NCI-H187 (cell line): ENCODE results near the gene MPHOSPH10.
"Not testable (repeated sequence)": the region's sequence is repeated elsewhere in the genome, so short reads cannot be mapped to it uniquely, and the experiment has no call there.

ENCODE experiments used
- DNase-seq, 2 experiments: peaks; one replicate each; lab custom pipeline; 2025; lab: John Stamatoyannopoulos, UW

Gene MPHOSPH10

DNA sequence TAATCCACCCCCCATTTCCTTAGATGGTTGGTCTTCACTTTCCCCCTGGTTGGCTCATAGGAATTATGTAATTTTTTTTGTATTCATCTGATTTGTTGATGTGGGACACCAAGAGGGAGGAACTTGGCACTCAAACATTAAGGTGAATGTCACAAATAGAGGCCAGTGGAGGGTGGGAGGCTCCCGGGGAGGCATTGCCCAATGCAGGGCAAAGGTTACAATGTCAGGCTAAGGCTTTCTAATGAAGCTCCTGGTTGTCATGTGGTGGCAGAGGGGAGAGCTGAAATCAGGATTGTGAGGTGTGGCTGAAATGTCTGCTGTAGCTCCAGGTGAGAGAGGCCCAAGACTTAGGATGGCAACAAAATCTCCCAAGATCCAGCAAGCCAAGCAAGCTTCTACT is 42.7 kb downstream of the MPHOSPH10 start:
- no peak for DNase-seq

DNA sequence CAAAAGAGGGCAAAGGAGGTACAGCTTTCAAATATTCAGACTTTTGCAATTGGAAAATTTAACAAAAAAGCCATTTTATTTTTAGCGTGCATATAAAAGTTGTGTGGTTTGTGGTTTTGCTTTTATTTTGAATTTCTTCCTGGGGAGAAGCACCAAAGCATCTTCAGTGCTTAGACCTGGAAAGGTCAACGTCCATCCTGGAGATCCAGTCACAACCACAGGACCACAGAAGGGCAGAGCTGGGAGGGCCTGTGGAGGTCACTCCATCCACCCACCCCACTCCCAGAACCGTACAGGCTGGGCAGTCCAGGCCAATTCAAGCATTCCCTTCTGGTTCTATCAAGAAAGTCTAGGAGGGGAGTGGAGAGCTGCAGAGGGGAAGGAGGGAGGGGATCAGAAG is 43.8 kb downstream of the MPHOSPH10 start:
- no peak for DNase-seq

DNA sequence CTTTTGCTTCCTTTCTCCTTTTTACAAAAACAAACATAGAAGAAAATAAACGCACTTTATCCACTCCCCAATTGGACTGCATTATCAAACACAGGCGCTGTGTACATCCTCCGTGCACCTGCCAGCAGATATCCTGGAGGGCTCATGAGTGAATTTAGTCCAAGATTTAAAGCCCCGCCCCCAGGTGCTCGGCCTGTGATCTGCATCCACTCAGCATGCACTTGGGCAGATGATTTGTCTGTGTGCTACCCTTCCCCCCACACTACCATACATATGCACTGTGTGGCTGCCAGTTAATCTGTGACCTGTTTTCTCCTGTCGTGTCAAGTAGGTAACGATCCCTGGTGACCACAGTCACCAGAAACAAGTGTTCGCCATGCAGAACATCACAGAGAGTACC is 48.4 kb downstream of the MPHOSPH10 start:
- peak in 1 of 2 experiments; percentile 42 for DNase-seq

DNA sequence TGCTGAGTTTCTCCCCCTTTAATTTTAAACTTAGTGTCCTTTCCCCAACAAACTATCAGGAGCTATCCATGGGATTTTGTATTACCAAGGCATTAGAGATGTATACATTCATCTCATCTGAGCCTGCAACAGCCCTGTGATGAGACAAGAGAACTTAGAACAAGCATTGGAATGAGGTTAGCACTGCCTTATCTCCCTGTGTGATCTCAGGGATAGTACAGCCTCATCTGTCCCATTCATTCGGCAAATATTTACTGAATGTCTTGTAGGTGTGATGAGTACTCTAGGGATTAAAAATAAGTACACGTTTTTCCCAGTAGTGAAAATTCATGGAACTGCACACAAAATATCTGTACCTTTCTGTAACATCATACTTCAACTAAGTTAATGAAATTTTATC is 50.9 kb downstream of the MPHOSPH10 start:
- DNase-seq, result no peak

DNA sequence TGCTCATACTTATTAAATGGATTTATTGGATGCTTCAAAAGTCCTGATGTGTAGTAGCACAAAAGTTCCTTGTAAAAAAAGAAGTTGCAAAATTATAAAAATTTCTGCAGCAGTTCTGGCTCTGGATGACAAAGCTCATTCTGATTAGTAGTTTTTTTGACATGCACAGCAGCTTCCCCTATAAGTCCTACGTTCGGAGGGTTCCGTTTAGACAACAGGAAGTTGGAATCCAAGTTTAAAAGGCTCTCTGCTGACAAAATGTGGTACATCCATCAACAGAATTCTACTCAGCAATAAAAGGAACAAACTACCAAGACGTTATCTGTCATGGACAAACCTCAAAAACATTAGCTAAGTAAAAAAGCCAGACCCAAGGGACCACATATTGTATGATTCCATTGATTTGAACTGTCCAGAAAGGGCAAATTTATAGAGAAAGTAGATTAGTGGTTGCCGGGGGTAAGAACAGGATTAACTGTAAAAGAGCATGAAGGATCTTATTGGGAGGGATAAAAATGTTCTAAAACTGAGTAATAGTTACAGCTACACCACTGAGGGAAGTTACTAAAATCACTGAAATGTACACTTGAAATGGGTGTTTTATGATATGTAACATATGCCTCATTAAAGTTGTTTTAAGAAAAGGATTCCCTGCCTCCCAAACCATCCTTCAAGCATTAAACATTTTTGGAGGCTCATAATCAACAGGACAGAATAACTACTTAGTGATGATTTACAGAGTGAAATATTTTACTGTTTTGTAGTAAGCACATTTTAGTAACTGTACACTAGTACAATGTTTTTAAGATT is 53.1 kb downstream of the MPHOSPH10 start:
- DNase-seq, result not testable (repeated sequence)

DNA sequence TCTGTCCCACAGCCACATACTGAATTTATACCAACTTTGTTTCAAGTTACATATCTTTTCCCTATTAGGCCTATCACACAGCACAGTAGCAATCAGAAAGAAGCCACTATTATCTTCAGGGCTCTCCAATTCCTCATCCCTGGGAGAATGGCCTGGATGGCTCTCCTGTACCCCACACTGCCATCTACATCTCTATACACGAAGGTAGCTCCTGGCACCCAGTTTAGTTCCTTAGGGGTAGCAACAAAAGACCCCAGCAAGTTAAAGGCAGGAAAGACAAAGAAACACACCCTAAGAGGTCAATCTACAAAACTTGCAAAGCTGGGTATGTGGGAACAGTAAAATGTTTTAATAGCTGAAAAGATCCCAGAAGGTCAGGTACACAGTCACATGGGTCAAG is 56.5 kb downstream of the MPHOSPH10 start:
- DNase-seq, result no peak

DNA sequence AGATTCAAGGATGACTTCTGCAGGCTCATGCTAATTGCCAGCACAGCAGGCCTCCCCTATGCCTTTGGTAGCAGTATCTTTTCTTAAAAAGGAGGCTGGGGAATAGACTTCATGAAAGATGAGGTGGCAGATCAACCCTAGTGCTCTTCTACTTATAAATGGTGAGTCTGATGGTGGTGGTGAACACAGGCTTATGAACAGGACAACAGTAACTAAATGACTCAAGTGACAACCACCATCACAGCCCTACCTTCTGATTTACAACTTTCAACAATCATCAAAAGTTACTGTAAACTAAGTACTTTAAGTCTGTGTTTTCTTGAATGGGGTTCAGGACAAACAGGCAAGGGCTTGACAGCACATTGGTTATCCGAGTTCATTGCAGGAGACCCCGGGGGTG is 57.2 kb downstream of the MPHOSPH10 start:
- DNase-seq, result no peak

DNA sequence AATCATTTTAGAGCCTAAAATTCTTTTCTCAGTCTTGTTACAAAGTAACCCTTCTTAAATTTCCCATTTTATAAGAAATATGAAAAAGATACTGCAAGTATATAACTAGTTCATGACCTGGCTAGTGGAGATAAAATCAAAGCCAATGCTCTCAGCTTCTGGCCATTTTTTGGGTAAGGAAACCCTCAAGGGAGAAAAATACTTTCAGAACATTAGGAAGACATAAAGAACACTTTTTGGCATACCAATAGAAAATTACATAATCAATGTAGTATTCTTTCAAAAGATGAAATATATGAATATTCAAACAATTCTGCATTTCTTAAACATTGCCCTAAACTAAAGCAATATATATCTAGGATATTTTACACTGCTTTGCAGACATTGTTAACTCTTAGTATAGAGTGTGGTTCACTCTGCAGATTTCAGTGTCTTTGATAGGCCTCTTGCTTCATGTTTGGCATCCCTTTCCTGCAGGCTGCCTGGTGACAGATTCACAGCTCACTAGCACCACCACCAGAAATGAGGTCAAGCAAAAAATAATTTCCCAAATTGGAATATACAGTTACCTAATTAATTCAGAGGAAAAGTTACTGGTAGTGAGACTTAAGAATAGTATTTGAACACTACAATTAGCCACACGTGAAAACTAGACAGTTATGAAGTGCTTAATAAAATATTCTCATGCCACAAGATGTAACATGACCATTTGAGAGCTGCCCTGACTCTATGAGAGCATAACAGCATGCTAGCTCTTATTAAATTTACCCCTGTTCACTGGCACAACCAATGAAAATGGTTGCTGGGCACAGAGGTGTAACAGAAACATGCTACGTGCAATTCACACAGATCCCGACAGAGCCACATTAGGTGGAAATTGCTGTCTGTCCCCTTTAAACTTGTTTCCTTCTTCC is 60.5 kb downstream of the MPHOSPH10 start:
- no peak for DNase-seq

DNA sequence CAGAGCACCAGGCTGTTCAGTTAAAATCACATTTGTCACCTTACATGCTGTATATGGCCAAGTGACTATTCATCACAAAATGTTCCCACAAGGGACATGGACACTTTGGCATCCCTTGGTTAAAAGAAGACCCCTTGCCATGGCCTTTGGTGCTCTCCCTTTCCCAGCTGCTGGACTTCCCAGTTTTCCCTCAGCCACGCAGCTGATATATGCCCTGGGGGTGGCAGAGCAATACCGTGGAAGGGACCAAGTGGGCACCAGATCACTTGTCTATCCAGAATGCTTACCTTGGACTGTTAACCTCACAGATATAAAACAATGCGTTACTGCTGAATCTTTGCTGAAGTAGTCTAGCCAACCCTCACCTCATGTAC is 61.1 kb downstream of the MPHOSPH10 start:
- no peak for DNase-seq
